Activated CD8-positive, alpha-beta memory T cell treated with anti-CD3 and anti-CD28 coated beads for 4 hours (primary cell): Measurements from ENCODE around the gene ARL3.
"Not testable (repeated sequence)": the region's sequence is repeated elsewhere in the genome, so short reads cannot be mapped to it uniquely, and the experiment has no call there.

Experiments
- DNase-seq, 2 donors: peaks; one replicate each; pipeline ENCODE4 v3.0.0-alpha.2; 2020; ENCODE audit warnings: low read depth in 2 of 2

ARL3 gene, protein sequence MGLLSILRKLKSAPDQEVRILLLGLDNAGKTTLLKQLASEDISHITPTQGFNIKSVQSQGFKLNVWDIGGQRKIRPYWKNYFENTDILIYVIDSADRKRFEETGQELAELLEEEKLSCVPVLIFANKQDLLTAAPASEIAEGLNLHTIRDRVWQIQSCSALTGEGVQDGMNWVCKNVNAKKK

DNA sequence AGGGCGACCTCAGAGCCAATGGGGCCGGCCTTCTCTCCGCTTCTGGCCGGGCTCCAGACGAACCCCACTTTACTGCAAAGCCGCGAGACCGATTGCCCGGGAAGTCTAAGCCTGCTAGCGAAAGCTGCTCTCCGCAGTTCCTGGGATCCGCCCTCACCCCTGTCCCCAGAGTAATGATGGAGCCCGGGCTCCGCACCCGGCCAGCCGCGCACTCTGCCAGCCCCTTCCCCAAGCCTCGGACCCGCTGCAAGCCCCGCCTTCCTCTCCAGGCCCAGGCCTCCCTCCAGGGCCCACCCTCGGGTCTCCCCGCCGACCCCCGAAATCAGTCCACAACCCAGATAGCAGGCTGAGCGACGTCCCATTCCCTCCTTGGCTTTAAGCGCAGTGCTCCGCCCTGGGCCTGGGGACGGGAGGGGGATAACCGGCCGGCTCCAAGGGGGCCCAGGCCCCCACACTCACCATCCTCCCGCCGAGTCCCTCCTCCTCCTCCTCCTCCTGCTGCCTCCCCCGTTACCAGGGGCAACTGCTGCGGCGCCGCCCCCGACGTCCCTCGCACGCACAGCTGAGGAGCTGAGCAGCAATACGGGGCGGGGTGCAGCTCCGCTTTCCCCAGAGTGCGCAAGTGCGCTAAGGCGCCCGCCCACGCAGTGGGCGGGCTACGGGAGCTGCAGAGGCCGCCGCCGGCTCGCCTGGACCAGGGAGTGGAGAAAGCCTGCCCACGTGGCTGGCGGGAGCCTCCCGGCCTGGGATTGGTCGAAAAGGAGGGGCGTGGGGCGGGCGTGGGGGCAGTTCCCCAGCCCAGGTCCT lies at the start of gene ARL3:
Gene ARL3 (minus strand): TSS at position 584 of the 807 bp plus-strand sequence. CDS start 122 bp downstream, at position 462.
- DNase-seq: peak; percentile 91 to 93

DNA sequence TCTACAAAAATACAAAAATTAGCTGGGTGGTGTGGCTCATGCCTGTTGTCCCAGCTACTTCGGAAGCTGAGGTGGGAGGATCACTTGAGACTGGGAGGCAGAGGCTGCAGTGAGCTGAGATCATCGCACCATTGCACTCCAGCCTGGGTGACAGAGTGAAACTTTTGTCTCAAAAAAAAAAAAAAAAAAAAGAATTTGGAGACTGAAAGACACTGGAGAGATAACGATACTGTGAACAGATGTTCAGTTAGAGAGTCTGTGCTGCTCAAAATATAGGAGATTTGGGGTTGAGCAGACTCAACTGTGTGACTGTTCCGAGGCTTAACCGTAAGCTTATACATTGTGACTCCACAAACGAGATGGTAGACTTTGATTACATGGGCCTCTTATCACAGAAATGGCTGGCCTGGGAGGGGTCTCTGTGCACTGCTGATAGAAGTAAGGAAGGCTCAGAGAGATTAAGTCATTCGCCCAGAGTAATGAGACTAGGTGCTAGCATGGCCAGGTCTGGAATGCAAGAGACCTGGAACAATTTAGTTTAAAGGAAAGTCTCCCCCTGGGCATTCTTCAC lies 48.9 kb upstream of the ARL3 start:
- DNase-seq: no peak

DNA sequence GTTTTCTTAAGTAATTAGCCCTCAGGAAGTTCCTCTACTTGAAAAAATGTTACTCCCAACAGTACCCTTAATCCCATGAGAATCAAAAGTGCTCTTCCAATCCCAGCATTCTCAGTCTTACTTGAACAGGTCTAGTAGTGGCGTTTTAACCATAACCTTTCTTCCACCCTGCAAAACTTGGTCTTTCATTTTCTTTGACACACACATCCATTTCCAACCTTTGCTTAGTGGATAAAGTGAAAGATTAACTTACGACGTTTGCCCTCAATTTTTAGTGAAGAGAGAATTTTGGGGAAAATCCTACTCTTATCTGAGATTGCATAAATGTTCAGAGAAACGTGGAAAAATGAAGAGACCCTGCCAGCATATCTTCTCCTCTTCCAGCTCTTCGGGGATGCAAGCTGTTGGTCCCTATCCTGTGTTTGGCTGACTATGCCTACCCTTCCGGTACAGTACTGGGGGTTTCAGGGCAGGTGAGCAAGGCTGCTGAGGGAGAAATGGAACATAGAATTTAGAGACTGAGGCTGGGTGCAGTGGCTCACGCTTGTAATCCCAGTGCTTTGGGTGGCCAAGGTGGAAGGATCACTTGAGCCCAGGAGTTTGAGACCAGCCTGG lies 48.3 kb upstream of the ARL3 start:
- no peak for DNase-seq

DNA sequence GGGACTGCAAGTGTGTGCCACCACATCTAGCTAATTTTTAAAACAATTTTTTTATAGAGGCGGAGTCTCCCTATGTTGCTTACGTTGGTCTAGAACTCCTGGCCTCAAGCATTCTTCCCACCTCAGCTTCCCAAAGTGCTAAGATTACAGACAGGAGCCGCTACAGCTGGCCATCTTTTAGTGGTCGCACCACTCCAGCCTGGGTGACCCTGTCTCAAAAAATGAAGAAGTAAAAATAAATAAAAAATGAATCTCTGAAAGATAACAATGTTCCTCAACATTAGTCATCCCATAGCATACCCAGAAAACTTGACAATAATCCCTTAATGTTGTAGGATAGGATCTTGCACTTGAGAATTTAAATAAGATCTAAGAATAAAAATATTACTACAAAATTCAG lies 47.8 kb upstream of the ARL3 start:
- DNase-seq: no peak

DNA sequence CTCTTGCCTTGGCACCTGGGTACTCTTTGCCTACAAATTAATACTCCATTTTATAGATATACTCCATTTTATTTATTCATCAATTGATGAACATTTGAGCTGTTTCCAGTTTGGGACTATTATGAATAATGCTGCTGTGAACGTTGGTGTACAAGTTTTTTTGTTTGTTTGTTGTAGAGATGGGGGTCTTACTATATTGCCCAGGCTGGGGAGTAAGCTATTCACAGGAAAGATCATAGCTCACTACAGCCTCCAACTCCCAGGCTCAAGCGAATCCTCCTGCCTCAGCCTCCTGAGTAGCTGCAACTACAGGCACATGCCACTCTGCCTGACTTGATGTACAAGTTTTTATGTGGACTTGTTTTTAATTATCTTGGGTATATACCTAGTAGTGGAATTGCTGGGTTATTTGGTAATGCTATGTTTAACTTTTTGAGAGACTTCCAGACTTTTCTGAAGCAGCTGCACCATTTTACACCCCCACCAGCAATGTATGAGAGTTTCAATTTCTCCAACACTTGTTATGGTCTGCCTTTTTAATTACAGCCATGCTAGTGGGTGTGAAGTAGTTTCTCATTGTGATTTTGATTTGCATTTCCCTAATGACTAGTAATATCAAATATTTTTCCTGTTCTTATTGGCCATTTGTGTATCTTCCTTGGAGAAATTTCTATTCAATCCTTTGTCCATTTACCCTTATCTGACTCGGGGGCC lies 45.5 kb upstream of the ARL3 start:
- no peak for DNase-seq

DNA sequence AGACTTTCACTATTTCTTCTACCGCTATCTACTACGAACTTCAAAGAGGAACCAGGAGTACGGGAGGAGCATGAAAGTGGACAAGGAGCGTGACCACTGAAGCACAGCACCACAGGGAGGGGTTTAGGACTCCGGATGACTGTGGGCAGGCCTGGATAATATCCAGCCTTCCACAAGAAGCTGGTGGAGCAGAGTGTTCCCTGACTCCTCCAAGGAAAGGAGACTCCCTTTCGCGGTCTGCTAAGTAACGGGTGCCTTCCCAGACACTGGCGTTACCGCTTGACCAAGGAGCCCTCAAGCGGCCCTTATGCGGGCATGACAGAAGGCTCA lies 44.7 kb upstream of the ARL3 start:
- not testable (repeated sequence) for DNase-seq

DNA sequence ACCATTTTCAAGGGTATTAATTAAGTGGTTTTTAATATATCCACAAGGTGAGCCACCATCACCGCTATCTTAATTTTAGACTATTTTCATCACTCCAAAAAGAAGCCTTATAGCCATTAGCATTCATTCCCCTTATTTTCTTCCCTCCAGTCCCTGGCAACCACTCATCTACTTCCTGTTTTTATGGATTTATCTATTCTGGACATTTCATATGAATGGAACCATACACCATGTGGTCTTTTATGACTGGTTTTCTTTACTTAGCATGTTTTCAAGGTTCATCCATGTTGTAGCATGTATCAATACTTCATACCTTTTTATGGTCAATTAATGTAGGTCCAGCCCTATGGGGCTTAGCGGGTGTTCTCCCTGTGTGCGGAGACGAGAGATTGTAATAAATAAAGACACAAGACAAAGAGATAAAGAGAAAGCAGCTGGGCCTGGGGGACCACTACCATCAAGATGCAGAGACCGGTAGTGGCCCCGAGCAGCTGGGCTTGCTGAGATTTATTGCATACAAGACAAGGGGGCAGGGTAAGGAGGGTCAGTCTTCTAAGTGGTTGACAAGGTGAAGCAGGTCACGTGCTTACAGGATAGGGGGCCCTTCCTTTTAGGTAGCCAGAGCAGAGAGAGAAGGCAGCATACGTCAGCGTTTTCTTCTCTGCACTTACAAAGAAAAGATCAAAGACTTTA lies 44.2 kb upstream of the ARL3 start:
- DNase-seq: no peak

DNA sequence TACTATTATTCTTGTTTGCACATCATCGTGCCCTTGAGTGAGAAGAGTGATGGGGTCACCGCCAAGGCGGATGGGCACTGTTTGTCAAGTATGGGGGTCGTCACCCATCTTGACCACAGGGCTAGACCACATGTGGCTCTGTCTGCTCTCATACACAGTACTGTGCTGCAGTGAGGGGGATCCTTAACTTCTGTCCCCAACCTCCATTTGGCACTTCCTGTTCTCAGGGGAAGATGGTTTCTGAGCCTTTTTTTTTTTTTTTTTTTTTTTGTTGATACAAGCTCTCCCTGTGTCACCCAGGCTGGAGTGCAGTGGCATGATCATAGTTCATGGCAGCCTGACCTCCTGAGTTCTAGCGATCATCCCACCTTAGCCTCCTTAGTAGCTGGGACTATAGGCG lies 43.1 kb upstream of the ARL3 start:
- DNase-seq: no peak

DNA sequence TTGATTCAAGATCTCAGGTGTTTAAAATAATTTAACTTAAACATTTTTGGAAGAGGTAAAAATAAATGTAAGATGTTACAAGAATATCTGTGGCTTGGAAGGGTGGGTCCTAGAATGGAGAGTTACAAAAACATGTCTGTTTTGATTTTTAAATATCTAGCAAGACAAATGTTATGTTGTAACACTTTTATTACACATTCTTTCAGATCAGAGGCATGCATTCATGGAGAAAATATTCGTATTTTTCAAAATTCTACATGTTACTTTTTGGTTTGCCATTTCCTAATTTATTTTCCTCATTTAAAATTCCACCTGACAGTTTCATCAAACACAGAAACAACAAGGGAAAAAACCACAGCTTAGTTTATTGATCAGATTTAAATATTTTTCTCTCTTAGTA lies 39.5 kb upstream of the ARL3 start:
- no peak for DNase-seq

DNA sequence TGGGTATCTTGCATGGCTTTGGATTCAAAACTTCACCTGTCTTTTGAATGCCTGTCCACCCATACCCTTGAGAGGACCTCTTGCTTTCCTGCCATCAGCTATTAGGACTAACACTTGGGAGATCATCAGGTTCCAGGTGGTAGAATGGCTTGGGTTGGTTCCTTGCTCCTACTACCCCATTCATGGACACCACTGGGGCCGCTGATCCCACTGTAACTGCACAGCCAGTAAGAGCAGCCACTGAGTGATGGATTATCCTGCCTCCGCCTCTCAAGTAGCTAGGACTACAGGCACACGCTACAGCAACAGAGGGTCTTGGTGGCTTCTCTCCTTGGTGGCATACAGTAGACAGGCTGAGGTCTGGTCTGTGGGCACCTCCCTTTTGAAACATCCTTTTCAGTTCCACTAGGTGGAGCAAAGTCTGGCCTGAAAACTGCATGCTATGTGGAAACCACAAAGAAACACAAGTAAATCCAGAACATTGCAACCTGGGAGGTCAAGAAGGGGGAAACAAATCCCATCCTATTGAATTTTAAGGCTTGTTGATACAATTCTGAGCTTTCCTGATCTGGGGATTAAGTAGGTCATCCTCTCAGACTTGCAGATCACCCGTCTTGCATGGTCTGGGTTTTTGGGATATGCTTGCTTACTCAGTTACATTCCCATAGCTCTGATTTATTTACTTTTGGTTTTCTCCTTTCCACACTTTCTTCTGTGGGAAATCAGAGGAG lies 38.9 kb upstream of the ARL3 start:
- DNase-seq: no peak

DNA sequence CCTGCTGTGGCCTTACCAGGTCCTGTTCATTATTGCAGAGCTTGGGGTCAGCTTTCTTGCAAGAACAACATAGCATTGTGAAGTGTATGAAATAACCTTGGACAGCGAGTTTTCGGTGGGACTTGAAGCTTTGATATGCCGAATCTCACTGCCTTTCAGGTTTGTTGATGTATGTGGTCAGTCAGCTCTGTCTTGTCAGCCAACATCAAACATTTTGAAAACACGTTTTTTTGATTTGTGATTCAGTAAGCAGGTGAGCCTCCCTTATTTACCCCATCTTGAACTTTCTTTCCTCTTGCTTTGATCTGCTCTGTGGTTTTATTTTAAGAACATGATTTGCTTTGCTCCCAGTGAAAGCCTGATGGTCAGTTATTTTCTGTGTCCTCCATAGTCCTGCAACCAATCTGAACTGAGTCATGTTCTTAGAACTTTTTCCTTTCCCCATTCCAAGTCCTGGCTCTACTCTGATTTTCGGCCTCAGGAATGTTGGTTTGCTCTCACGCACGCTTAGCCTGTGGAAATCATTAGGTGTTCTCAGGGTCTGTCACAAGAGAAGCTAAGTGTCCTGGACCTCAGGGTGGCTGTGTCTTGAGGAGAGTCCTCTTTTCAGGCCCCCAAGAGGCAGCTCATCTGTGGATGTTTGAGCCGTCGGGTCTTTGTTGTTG lies 38.2 kb upstream of the ARL3 start:
- DNase-seq: no peak

DNA sequence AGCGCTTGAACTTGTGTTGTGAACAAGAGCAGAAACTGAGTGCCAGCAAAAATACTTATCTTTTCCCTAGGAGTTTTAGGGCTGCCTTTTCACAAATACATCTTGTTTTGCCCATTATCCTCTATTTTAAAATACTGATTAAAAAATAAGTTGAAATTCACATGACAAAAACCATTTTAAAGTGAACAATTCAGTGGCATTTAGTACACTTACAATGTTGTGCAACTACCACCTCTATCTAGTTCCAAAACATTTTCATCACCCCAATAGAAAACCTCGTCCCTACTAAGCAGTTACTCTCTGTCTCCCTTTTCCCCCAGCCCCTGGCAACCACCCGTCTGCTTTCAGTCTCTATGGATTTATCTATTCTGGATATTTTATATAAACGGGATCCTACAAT lies 31.0 kb upstream of the ARL3 start:
- DNase-seq: no peak

DNA sequence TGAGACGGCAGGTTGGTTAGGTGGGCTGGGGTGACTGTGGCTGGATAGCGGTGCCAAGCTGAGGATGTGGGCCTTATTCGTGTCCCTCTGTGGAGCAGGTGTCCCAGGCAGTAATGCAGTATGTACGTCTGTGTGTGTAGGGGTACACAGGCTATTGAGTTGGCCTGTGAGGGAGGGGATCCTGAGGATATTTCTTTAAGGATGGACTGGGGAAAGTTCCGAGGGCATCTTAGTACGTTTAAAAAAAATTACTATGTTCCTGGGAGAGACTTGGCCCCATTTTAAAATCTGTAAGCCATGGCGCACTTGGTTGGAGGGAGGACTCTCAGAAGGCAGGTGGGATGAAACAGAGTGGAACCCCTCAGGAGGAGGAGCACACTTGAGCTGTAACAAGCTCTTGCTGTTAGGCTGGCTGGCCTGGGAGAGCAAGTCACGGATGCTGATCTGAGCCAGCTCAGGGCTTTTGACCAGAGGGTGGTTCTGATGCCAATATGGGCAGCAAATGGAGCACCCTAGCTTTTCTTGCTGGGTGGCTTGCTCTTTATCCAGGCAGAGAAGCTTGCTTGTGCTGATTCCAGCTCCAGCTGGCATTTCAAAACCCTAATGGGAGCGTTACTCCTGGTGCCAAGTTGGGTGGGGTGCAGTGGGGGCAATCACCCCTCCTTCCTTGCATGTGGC lies 30.3 kb upstream of the ARL3 start:
- DNase-seq: no peak

DNA sequence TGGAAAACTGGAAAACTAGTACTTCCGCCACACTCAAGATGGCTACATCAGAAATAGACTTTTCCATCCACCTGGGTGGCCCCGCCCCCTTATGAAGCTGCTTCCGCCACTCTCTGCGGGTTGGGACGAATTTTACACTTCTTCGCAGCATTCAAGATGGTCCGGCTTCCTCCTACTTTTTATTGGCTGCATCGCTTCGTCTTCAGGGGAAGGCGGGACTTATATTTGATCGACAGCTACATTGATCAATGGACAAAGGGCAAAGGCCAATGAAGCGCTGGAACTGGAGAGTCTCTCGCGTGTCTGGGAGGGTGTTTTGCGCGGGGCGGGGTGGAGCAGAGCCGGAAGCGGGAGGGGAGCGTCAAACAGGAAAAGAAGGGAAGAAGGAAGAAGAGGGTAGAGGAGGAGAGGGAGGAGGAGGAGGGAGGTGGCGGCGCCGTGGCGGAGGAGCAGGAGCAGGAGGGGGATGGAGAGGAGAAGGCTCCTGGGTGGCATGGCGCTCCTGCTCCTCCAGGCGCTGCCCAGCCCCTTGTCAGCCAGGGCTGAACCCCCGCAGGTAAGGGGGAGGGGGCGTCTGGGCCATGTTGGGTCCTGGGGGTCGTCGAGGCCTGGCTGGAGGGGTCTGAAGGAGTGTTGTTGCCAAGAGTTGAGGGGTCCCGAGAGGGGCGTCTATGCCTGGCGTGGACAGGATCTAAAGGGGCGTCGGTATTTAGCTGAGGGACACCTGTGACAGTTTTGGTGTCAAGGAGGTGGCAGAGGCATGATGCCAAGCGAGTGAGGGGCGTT lies 29.6 kb upstream of the ARL3 start, which contains the start of gene WBP1L:
Gene WBP1L (plus strand): TSS at position 361 of the 786 bp plus-strand sequence. CDS start 106 bp downstream, at position 467.
- DNase-seq: peak; percentile 92 to 93

DNA sequence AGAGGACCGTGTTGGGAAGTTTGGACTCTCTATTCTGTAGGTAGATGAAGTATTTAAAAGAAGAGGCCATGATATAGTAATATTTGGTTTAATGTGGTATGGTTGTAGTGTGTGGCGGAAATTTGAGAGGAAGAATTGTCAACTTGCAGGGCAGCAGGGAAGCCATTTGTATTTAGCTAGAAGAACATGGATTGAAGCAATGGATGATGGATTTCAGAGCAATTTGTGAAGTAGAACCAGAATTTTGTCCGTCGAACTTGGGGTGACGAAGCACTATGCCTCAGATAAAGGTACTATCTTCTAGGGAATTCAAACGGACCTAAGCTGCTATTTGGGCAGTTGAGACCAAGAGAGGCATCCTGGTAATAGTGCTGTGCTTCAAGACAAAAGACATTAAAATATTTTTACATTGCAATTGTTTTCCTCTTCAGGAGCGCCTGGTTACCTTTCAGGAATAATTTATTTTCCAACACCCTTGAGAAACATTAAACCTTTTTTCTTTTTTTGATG lies 28.9 kb upstream of the ARL3 start:
- no peak for DNase-seq

DNA sequence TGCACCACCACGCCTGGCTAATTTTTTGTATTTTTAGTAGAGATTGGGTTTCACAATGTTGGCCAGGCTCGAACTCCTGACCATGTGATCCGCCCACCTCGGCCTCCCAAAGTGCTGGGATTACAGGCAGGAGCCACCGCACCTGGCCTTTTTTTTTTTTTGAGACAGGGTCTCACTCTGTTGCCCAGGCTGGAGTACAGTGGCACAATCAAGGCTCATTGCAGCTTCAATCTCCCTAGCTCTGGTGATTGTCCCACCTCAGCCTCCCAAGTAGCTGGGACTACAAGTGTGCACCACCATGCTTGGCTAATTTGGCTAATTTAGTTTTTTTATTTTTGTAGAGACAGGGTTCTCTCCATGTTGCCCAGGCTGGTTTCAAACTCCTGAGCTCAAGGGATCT lies 28.1 kb upstream of the ARL3 start:
- DNase-seq: not testable (repeated sequence)

DNA sequence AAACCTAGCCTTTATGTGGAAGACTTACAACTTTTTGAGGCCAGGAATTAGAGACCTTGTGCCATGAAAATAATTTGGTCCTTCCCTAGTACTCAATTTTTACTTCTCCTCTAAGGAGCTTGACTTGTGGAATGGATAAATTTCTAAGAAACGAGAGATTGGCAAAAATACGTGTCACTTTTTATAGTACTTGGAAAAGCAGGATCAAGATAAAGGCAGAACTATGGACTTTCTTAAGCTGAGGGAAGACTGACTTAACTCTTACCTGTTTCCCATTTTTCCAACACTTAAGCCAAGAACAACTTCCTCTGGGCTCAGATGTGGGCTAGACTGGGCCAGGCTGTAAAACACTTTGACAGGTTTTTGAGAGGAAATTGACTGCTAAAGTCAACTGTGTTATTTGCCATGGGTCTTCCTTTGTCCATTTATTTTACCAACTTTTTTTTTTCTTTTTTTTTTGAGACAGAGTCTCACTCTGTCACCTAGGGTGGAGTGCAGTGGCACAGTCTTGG lies 27.6 kb upstream of the ARL3 start:
- DNase-seq: no peak

DNA sequence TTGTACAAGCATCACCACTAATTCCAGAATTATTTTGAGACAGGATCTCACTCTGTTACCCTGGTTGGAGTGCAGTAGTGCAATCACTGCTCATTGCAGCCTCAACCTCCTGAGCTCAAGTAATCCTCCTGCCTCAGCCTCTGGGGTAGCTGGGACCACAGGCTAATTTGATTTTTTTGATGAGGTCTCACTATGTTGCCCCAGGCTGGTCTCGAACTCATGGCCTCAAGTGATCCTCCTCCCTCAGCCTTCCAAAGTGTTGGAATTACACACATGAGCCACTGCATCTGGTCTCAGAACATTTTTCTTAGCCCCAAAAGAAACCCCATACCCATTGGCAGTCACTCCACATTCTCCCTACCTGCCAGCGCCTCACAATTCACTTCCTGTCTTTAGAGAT lies 26.0 kb upstream of the ARL3 start:
- no peak for DNase-seq
